WTC11 (cell line): ENCODE results near the gene SPECC1L. TPM values are rescaled to one million over a fixed set of nuclear protein-coding genes. Genes with fewer than 3 reads are reported as not detected.

ENCODE experiments used
- ATAC-seq: fragments of 200-7000 bp; cut with Tn5 transposase; 2 replicates; pipeline ENCODE4 v1.10.0; 2021; ENCODE audit warnings: mild to moderate bottlenecking, moderate library complexity
- CTCF ChIA-PET: fragments of 300-600 bp; sonication (Branson Sonifier 250); formaldehyde crosslinking; loops from one replicate; lab custom pipeline; 2021; ENCODE audit warnings: antibody characterized with exemption; lab: Charles Lee
- POLR2A ChIA-PET: fragments of 350-600 bp; sonication (Branson Sonifier 250); formaldehyde crosslinking; loops from one replicate; lab custom pipeline; 2021; ENCODE audit warnings: antibody characterized with exemption; lab: Charles Lee
- DNase-seq: peaks from one replicate; pipeline ENCODE4 v3.0.0; 2021; ENCODE audit warnings: low spot score
- H3K27ac Mint-ChIP-seq: 2 replicates; pipeline ENCODE4 v1.8.0; 2021; ENCODE audit warnings: mixed read lengths
- H3K27me3 Mint-ChIP-seq: 2 replicates; pipeline ENCODE4 v1.8.0; 2021; ENCODE audit warnings: low read depth, mild to moderate bottlenecking, moderate library complexity, mixed read lengths
- H3K36me3 Mint-ChIP-seq: 2 replicates; pipeline ENCODE4 v1.8.0; 2021; ENCODE audit warnings: mixed read lengths
- H3K4me1 Mint-ChIP-seq: 2 replicates; pipeline ENCODE4 v1.8.0; 2022; ENCODE audit warnings: mixed read lengths
- H3K4me3 Mint-ChIP-seq: 2 replicates; pipeline ENCODE4 v1.8.0; 2021; ENCODE audit warnings: mild to moderate bottlenecking, moderate library complexity, mixed read lengths
- H3K9me3 Mint-ChIP-seq: 2 replicates; pipeline ENCODE4 v1.8.0; 2021; ENCODE audit warnings: mixed read lengths
- CREM ChIP-seq: sonication (generic); formaldehyde crosslinking; IDR thresholded peaks from 2 replicates; pipeline ENCODE4 v1.8.1; 2022; ENCODE audit warnings: mild to moderate bottlenecking, missing genetic modification reagents, moderate library complexity
- EMX1 ChIP-seq: fragments of 250-450 bp; sonication (Bioruptor Pico); IDR thresholded peaks from 2 replicates; pipeline ENCODE4 v1.8.0; 2021; ENCODE audit warnings: mild to moderate bottlenecking
- ESRRA ChIP-seq: sonication (generic); formaldehyde crosslinking; IDR thresholded peaks from 2 replicates; pipeline ENCODE4 v1.8.1; 2022; ENCODE audit warnings: mild to moderate bottlenecking, missing genetic modification reagents, borderline replicate concordance
- GRHL2 ChIP-seq: fragments of 250-450 bp; sonication (Bioruptor Pico); IDR thresholded peaks from 2 replicates; pipeline ENCODE4 v1.8.0; 2022; ENCODE audit warnings: mild to moderate bottlenecking, moderate library complexity; ENCODE audit not compliant: insufficient replicate concordance, severe bottlenecking
- GTF2I ChIP-seq: fragments of 250-450 bp; sonication (Bioruptor Pico); conservative IDR thresholded peaks from 2 replicates; pipeline ENCODE4 v1.4.0; 2021; ENCODE audit warnings: mild to moderate bottlenecking
- JUN ChIP-seq: sonication (generic); formaldehyde crosslinking; IDR thresholded peaks from 2 replicates; pipeline ENCODE4 v1.8.0; 2023; ENCODE audit warnings: mild to moderate bottlenecking, missing genetic modification reagents
- NFE2L1 ChIP-seq: sonication (generic); formaldehyde crosslinking; IDR thresholded peaks from 2 replicates; pipeline ENCODE4 v1.8.1; 2023; ENCODE audit warnings: missing genetic modification reagents
- PRRX2 ChIP-seq: fragments of 250-450 bp; sonication (Bioruptor Pico); IDR thresholded peaks from 2 replicates; pipeline ENCODE4 v1.8.0; 2021; ENCODE audit warnings: mild to moderate bottlenecking
- SP1 ChIP-seq: sonication (generic); formaldehyde crosslinking; conservative IDR thresholded peaks from 2 replicates; pipeline ENCODE4 v1.8.1; 2022; ENCODE audit warnings: missing genetic modification reagents
- TP53 ChIP-seq: sonication (generic); formaldehyde crosslinking; IDR thresholded peaks from 2 replicates; pipeline ENCODE4 v1.8.1; 2023; ENCODE audit warnings: mild to moderate bottlenecking, missing genetic modification reagents
- ZNF423 ChIP-seq: fragments of 250-450 bp; sonication (Bioruptor Pico); IDR thresholded peaks from 2 replicates; pipeline ENCODE4 v2.1.2; 2022; ENCODE audit warnings: mild to moderate bottlenecking, moderate library complexity
- total RNA-seq: library from RNA; stranded (reverse); gene quantifications from 3 replicates; pipeline ENCODE4 v1.2.3, GENCODE V29; 2021
- TF ChIP-seq, protein P1 (sequence below): sonication (generic); formaldehyde crosslinking; IDR thresholded peaks from 2 replicates; pipeline ENCODE4 v1.8.0; 2022; ENCODE audit warnings: mild to moderate bottlenecking, missing genetic modification reagents
- TF ChIP-seq, protein P2 (sequence below): fragments of 250-450 bp; sonication (Bioruptor Pico); IDR thresholded peaks from 2 replicates; pipeline ENCODE4 v1.9.0; 2021; ENCODE audit warnings: mild to moderate bottlenecking
- TF ChIP-seq, protein P3 (sequence below): fragments of 200-600 bp; IDR thresholded peaks from 2 replicates; pipeline ENCODE4 v1.8.0; 2022; ENCODE audit warnings: antibody characterized with exemption
- TF ChIP-seq, protein P4 (sequence below): sonication (generic); formaldehyde crosslinking; IDR thresholded peaks from 2 replicates; pipeline ENCODE4 v1.8.1; 2022; ENCODE audit warnings: low read depth, mild to moderate bottlenecking, moderate library complexity, missing genetic modification reagents, borderline replicate concordance
- TF ChIP-seq, protein P5 (sequence below): sonication (generic); formaldehyde crosslinking; IDR thresholded peaks from 2 replicates; pipeline ENCODE4 v1.8.0; 2023; ENCODE audit warnings: missing genetic modification reagents, mild to moderate bottlenecking, borderline replicate concordance
- TF ChIP-seq, protein P6 (sequence below): sonication (generic); formaldehyde crosslinking; IDR thresholded peaks from 2 replicates; pipeline ENCODE4 v1.8.1; 2022; ENCODE audit warnings: mild to moderate bottlenecking, missing genetic modification reagents, moderate library complexity, borderline replicate concordance
- TF ChIP-seq, protein P7 (sequence below): fragments of 250-450 bp; sonication (Bioruptor Pico); IDR thresholded peaks from 2 replicates; pipeline ENCODE4 v1.9.0; 2021; ENCODE audit warnings: moderate library complexity, mild to moderate bottlenecking, inconsistent platforms, borderline replicate concordance

SPECC1L gene
- total RNA-seq, 1 experiment from 2014 or later: 44.6 TPM

DNA sequence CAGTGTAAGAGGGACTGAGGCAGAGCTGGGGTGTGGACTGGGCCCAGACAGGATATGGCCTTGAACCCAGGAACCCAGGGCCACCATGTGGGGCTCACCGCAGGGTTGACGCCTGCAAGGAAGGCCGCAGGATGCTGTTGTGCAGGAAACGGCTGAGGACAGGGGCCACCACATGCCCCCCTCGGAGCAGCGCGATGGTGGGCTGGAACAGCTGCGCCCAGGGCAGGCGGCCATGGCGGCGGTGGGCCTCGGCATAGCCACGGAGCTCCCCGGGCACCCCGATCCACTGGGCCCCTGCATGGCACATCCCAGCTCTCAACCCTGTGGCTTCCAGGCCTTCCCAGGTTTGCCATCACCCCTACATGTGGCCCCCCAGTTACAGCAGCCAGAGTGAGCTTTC lies 37.9 kb upstream of the SPECC1L start:
- no peaks in the 10 kb centered on the region for H3K36me3 Mint-ChIP-seq
- H3K4me1 Mint-ChIP-seq: peaks cover 3% of the 10 kb centered on the region

More for the DNA sequence above, 37.9 kb upstream of the SPECC1L start:
- DNase-seq: no peak
- no peaks in the 10 kb centered on the region for H3K9me3 Mint-ChIP-seq
- no peaks in the 10 kb centered on the region for H3K27me3 Mint-ChIP-seq
- POLR2A ChIA-PET: no interaction called here
- no peak overlapping the region for H3K4me3 Mint-ChIP-seq
- CTCF ChIA-PET: interaction anchor here (1.1 to 4.0 kb wide), 8 partner anchors 9 to 199 kb away, joined by 3 to 136 read pairs (median 28); no protein-coding TSS in a partner anchor
- TF ChIP-seq, protein P1, sequence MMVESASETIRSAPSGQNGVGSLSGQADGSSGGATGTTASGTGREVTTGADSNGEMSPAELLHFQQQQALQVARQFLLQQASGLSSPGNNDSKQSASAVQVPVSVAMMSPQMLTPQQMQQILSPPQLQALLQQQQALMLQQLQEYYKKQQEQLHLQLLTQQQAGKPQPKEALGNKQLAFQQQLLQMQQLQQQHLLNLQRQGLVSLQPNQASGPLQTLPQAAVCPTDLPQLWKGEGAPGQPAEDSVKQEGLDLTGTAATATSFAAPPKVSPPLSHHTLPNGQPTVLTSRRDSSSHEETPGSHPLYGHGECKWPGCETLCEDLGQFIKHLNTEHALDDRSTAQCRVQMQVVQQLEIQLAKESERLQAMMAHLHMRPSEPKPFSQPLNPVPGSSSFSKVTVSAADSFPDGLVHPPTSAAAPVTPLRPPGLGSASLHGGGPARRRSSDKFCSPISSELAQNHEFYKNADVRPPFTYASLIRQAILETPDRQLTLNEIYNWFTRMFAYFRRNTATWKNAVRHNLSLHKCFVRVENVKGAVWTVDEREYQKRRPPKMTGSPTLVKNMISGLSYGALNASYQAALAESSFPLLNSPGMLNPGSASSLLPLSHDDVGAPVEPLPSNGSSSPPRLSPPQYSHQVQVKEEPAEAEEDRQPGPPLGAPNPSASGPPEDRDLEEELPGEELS: no peak
- TF ChIP-seq JUN (CRISPR knock-in tag) (no peak), PRRX2 (CRISPR knock-in tag) (no peak), CREM (CRISPR knock-in tag) (no peak), GRHL2 (no peak), EMX1 (CRISPR knock-in tag) (no peak), NFE2L1 (no peak), ZNF423 (no peak), SP1 (CRISPR knock-in tag) (no peak), TP53 (CRISPR knock-in tag) (no peak), ESRRA (CRISPR knock-in tag) (no peak), GTF2I (no peak)
- TF ChIP-seq, protein P2, sequence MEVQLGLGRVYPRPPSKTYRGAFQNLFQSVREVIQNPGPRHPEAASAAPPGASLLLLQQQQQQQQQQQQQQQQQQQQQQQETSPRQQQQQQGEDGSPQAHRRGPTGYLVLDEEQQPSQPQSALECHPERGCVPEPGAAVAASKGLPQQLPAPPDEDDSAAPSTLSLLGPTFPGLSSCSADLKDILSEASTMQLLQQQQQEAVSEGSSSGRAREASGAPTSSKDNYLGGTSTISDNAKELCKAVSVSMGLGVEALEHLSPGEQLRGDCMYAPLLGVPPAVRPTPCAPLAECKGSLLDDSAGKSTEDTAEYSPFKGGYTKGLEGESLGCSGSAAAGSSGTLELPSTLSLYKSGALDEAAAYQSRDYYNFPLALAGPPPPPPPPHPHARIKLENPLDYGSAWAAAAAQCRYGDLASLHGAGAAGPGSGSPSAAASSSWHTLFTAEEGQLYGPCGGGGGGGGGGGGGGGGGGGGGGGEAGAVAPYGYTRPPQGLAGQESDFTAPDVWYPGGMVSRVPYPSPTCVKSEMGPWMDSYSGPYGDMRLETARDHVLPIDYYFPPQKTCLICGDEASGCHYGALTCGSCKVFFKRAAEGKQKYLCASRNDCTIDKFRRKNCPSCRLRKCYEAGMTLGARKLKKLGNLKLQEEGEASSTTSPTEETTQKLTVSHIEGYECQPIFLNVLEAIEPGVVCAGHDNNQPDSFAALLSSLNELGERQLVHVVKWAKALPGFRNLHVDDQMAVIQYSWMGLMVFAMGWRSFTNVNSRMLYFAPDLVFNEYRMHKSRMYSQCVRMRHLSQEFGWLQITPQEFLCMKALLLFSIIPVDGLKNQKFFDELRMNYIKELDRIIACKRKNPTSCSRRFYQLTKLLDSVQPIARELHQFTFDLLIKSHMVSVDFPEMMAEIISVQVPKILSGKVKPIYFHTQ (CRISPR knock-in tag): no peak
- TF ChIP-seq, protein P3, sequence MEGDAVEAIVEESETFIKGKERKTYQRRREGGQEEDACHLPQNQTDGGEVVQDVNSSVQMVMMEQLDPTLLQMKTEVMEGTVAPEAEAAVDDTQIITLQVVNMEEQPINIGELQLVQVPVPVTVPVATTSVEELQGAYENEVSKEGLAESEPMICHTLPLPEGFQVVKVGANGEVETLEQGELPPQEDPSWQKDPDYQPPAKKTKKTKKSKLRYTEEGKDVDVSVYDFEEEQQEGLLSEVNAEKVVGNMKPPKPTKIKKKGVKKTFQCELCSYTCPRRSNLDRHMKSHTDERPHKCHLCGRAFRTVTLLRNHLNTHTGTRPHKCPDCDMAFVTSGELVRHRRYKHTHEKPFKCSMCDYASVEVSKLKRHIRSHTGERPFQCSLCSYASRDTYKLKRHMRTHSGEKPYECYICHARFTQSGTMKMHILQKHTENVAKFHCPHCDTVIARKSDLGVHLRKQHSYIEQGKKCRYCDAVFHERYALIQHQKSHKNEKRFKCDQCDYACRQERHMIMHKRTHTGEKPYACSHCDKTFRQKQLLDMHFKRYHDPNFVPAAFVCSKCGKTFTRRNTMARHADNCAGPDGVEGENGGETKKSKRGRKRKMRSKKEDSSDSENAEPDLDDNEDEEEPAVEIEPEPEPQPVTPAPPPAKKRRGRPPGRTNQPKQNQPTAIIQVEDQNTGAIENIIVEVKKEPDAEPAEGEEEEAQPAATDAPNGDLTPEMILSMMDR: no peak
- TF ChIP-seq, protein P4, sequence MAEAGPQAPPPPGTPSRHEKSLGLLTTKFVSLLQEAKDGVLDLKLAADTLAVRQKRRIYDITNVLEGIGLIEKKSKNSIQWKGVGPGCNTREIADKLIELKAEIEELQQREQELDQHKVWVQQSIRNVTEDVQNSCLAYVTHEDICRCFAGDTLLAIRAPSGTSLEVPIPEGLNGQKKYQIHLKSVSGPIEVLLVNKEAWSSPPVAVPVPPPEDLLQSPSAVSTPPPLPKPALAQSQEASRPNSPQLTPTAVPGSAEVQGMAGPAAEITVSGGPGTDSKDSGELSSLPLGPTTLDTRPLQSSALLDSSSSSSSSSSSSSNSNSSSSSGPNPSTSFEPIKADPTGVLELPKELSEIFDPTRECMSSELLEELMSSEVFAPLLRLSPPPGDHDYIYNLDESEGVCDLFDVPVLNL: no peak
- TF ChIP-seq, protein P5, sequence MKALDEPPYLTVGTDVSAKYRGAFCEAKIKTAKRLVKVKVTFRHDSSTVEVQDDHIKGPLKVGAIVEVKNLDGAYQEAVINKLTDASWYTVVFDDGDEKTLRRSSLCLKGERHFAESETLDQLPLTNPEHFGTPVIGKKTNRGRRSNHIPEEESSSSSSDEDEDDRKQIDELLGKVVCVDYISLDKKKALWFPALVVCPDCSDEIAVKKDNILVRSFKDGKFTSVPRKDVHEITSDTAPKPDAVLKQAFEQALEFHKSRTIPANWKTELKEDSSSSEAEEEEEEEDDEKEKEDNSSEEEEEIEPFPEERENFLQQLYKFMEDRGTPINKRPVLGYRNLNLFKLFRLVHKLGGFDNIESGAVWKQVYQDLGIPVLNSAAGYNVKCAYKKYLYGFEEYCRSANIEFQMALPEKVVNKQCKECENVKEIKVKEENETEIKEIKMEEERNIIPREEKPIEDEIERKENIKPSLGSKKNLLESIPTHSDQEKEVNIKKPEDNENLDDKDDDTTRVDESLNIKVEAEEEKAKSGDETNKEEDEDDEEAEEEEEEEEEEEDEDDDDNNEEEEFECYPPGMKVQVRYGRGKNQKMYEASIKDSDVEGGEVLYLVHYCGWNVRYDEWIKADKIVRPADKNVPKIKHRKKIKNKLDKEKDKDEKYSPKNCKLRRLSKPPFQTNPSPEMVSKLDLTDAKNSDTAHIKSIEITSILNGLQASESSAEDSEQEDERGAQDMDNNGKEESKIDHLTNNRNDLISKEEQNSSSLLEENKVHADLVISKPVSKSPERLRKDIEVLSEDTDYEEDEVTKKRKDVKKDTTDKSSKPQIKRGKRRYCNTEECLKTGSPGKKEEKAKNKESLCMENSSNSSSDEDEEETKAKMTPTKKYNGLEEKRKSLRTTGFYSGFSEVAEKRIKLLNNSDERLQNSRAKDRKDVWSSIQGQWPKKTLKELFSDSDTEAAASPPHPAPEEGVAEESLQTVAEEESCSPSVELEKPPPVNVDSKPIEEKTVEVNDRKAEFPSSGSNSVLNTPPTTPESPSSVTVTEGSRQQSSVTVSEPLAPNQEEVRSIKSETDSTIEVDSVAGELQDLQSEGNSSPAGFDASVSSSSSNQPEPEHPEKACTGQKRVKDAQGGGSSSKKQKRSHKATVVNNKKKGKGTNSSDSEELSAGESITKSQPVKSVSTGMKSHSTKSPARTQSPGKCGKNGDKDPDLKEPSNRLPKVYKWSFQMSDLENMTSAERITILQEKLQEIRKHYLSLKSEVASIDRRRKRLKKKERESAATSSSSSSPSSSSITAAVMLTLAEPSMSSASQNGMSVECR (CRISPR knock-in tag): no peak
- TF ChIP-seq, protein P6, sequence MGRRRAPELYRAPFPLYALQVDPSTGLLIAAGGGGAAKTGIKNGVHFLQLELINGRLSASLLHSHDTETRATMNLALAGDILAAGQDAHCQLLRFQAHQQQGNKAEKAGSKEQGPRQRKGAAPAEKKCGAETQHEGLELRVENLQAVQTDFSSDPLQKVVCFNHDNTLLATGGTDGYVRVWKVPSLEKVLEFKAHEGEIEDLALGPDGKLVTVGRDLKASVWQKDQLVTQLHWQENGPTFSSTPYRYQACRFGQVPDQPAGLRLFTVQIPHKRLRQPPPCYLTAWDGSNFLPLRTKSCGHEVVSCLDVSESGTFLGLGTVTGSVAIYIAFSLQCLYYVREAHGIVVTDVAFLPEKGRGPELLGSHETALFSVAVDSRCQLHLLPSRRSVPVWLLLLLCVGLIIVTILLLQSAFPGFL: no peak
- TF ChIP-seq, protein P7, sequence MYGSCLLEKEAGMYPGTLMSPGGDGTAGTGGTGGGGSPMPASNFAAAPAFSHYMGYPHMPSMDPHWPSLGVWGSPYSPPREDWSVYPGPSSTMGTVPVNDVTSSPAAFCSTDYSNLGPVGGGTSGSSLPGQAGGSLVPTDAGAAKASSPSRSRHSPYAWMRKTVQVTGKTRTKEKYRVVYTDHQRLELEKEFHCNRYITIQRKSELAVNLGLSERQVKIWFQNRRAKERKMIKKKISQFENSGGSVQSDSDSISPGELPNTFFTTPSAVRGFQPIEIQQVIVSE (CRISPR knock-in tag): no peak
- H3K27ac Mint-ChIP-seq: no peak overlapping the region
- ATAC-seq: no peak
